GM12878 (cell line): Measurements from ENCODE around the gene ISG20L2. TPM values are rescaled to one million over a fixed set of nuclear protein-coding genes. Genes with fewer than 3 reads are reported as not detected.
A peak's percentile ranks its signal among the peaks of the same experiment; 100 is the strongest.

Experiments used
- BHLHE40 ChIP-seq, 2 experiments: fragments of 450-650 bp in 1 of 2; IDR thresholded peaks; 2 replicates each; pipeline ENCODE4 v1.6.1; 2011 to 2017; ENCODE audit warnings: low read depth in 2 of 2, borderline replicate concordance in 1 of 2, improper control_type of control experiment in 1 of 2, low read length in 1 of 2, mild to moderate bottlenecking in 1 of 2
- E2F8 ChIP-seq: fragments of 450-650 bp; IDR thresholded peaks from 2 replicates; pipeline ENCODE4 v1.6.1; 2018; ENCODE audit warnings: mild to moderate bottlenecking, low read depth, moderate library complexity; ENCODE audit not compliant: partially characterized antibody
- GATAD2B ChIP-seq: fragments of 450-650 bp; conservative IDR thresholded peaks from 2 replicates; pipeline ENCODE4 v1.6.1; 2017; ENCODE audit warnings: low read depth, mild to moderate bottlenecking, moderate library complexity
- IRF4 ChIP-seq: IDR thresholded peaks from 2 replicates; pipeline ENCODE4 v1.6.1; 2011; ENCODE audit warnings: low read depth, low read length
- MEF2B ChIP-seq: fragments of 450-650 bp; IDR thresholded peaks from 2 replicates; pipeline ENCODE4 v1.6.1; 2018; ENCODE audit warnings: mild to moderate bottlenecking, moderate library complexity; ENCODE audit not compliant: partially characterized antibody, poor library complexity, severe bottlenecking
- MTA2 ChIP-seq: fragments of 450-650 bp; IDR thresholded peaks from 2 replicates; pipeline ENCODE4 v1.6.1; 2016; ENCODE audit warnings: low read depth, mild to moderate bottlenecking, moderate library complexity
- NBN ChIP-seq: fragments of 450-650 bp; IDR thresholded peaks from 2 replicates; pipeline ENCODE4 v1.6.1; 2016
- NFIC ChIP-seq: IDR thresholded peaks from 2 replicates; pipeline ENCODE4 v1.6.1; 2012; ENCODE audit warnings: low read depth, mild to moderate bottlenecking, inconsistent platforms, low read length, moderate library complexity
- NR2C2 ChIP-seq: IDR thresholded peaks from 2 replicates; pipeline ENCODE4 v1.6.1; 2011; ENCODE audit warnings: borderline replicate concordance, low read depth; ENCODE audit not compliant: control insufficient read depth, insufficient read length
- NRF1 ChIP-seq: conservative IDR thresholded peaks from 2 replicates; pipeline ENCODE4 v1.6.1; 2011; ENCODE audit warnings: mild to moderate bottlenecking, low read depth, low read length, improper control_type of control experiment
- POLR2AphosphoS2 ChIP-seq: IDR thresholded peaks from 2 replicates; pipeline ENCODE4 v1.6.1; 2011; ENCODE audit warnings: low read depth, mild to moderate bottlenecking, low read length, improper control_type of control experiment, moderate library complexity
- RELB ChIP-seq: fragments of 450-650 bp; IDR thresholded peaks from 2 replicates; pipeline ENCODE4 v1.6.1; 2017; ENCODE audit warnings: low read depth, mild to moderate bottlenecking, moderate library complexity
- SKIL ChIP-seq: fragments of 450-650 bp; IDR thresholded peaks from 2 replicates; pipeline ENCODE4 v1.6.1; 2017; ENCODE audit warnings: mild to moderate bottlenecking, low read depth, inconsistent platforms; ENCODE audit not compliant: poor library complexity, severe bottlenecking
- SMAD5 ChIP-seq: IDR thresholded peaks from 2 replicates; pipeline ENCODE4 v1.6.1; 2016; ENCODE audit warnings: antibody characterized with exemption, low read depth
- SRF ChIP-seq, 2 experiments: IDR thresholded peaks; 2 replicates each; pipeline ENCODE4 v1.6.1; 2011; ENCODE audit warnings: low read depth in 2 of 2, low read length in 2 of 2, mild to moderate bottlenecking in 1 of 2, moderate library complexity in 1 of 2
- SUPT20H ChIP-seq: IDR thresholded peaks from 2 replicates; pipeline ENCODE4 v1.6.1; 2011; ENCODE audit warnings: low read depth, mild to moderate bottlenecking, low read length, moderate library complexity, borderline replicate concordance; ENCODE audit not compliant: control insufficient read depth
- TAF1 ChIP-seq: IDR thresholded peaks from 2 replicates; pipeline ENCODE4 v1.6.1; 2011; ENCODE audit warnings: mild to moderate bottlenecking, low read depth, low read length, borderline replicate concordance
- ZZZ3 ChIP-seq: IDR thresholded peaks from 2 replicates; pipeline ENCODE4 v1.6.1; 2011; ENCODE audit warnings: low read depth; ENCODE audit not compliant: control insufficient read depth, insufficient read length
- polyA plus RNA-seq, 11 experiments: library from polyadenylated mRNA; depleted of rRNA in 4 of 11; unstranded in 6 of 11; stranded (reverse) in 5 of 11; fragments of >200 nt; fragmentation: Nextera tagmentation in 4 of 11; fragmentation: Illumina TruSeq in 1 of 11; extraction: Ambion mirVana in 4 of 11; extraction: Trizol in 1 of 11; gene quantifications; 1 replicate in 1 of 11; 2 replicates in 10 of 11; pipeline versions ENCODE4 v1.2.1 to v1.2.3, GENCODE V29; 2011 to 2016; ENCODE audit warnings: inconsistent platforms in 2 of 11, missing spikeins in 2 of 11, low read depth in 1 of 11
- total RNA-seq, 4 experiments: library from RNA; depleted of rRNA in 3 of 4; stranded (reverse); fragments of >200 nt in 3 of 4; fragmentation: Illumina TruSeq in 1 of 4; extraction: Trizol in 1 of 4; gene quantifications; 2 replicates each; pipeline versions ENCODE4 v1.2.1 to v1.2.3, GENCODE V29; 2013 to 2021

Gene ISG20L2
- total and polyA plus RNA-seq, 10 of the 15 experiments (the other 5 are each of a cell fraction or from before 2014, with no cell fraction given): 16.4 to 111 (median 48.0) TPM

GRCh38 chr1:156728599-156729462 lies at the start of gene ISG20L2 (continued):
- peak; percentile 74 for TF ChIP-seq E2F8
- TF ChIP-seq NBN: peak; percentile 99
- peak; percentile 37; the same call in 1 of the 2 replicates for TF ChIP-seq MTA2
- no peak for TF ChIP-seq NFIC
- TF ChIP-seq MEF2B: peak; percentile 22
- TF ChIP-seq GATAD2B: peak; percentile 76
- peak; percentile 55; the same call in 1 of the 2 replicates for TF ChIP-seq POLR2AphosphoS2
- peak; percentile 93 to 97 for TF ChIP-seq BHLHE40 (IDR thresholded peaks at IDR 0.05; ENCODE audit: borderline replicate concordance in 1 of 2, low read depth in 2 of 2, low read length in 1 of 2)
- TF ChIP-seq NR2C2: no peak
- TF ChIP-seq NRF1: no peak
- no peak for TF ChIP-seq SUPT20H
- no peak for TF ChIP-seq ZZZ3
- TF ChIP-seq RELB: peak; percentile 39
- 0 out of 4 replicates have a peak, but pooled peaks of 1 of the 2 experiments have one; percentile 15 for TF ChIP-seq SRF (IDR thresholded peaks at IDR 0.05; ENCODE audit: low read depth in 2 of 2, low read length in 2 of 2)
- peak; percentile 76 for TF ChIP-seq SMAD5
- peak; percentile 54; the same call in 1 of the 2 replicates for TF ChIP-seq TAF1
- peak; percentile 51 for TF ChIP-seq SKIL
- no peak for TF ChIP-seq IRF4
